DMS153 treated with DMSO at 0.1 percent for 48 hours (cell line): ENCODE measurements around the gene PGA3.
A peak's percentile ranks its signal among the peaks of the same experiment; 100 is the strongest.
"Not testable (repeated sequence)": the region's sequence is repeated elsewhere in the genome, so short reads cannot be mapped to it uniquely, and the experiment has no call there.

Experiments used
- DNase-seq: peaks from one replicate; lab custom pipeline; 2025; ENCODE audit not compliant: unreplicated experiment; lab: John Stamatoyannopoulos, UW

Gene PGA3

GRCh38 chr11:61202950-61203746 lies at the start of gene PGA3:
Gene PGA3, plus strand, starts transcription at chr11:61203515. Its CDS starts 50 bp downstream, at chr11:61203565.
- DNase-seq = not testable (repeated sequence)

- DNase-seq = no peak
Observed at GRCh38 chr11:61153593-61154095, 49.7 kb upstream of the PGA3 start.

- DNase-seq = no peak
Observed at GRCh38 chr11:61154528-61154927, 48.8 kb upstream of the PGA3 start.

GRCh38 chr11:61155312-61155711 lies 48.0 kb upstream of the PGA3 start:
- no peak for DNase-seq

- DNase-seq = no peak
Observed at GRCh38 chr11:61155741-61156140, 47.6 kb upstream of the PGA3 start.

GRCh38 chr11:61157743-61158142 lies 45.6 kb upstream of the PGA3 start:
- DNase-seq = no peak

- no peak for DNase-seq
Observed at GRCh38 chr11:61158691-61159381, 44.5 kb upstream of the PGA3 start.

- no peak for DNase-seq
Observed at GRCh38 chr11:61160487-61161189, 42.7 kb upstream of the PGA3 start.

- DNase-seq = peak; percentile 55
Observed at GRCh38 chr11:61161190-61162091, 41.9 kb upstream of the PGA3 start, which contains the start of gene VPS37C. Gene VPS37C, minus strand, starts transcription at chr11:61161426. Its CDS starts 22,597 bp downstream, at chr11:61138829.

- DNase-seq = no peak
Observed at GRCh38 chr11:61162092-61162941, 41.0 kb upstream of the PGA3 start.

- no peak for DNase-seq
Observed at GRCh38 chr11:61163021-61163420, 40.3 kb upstream of the PGA3 start.

- DNase-seq = no peak
Observed at GRCh38 chr11:61163714-61164605, 39.4 kb upstream of the PGA3 start.

- peak; percentile 42 for DNase-seq
Observed at GRCh38 chr11:61164606-61165424, 38.5 kb upstream of the PGA3 start.

- not testable (repeated sequence) for DNase-seq
Observed at GRCh38 chr11:61165785-61166184, 37.5 kb upstream of the PGA3 start.

- DNase-seq = not testable (repeated sequence)
Observed at GRCh38 chr11:61166331-61166730, 37.0 kb upstream of the PGA3 start.

- no peak for DNase-seq
Observed at GRCh38 chr11:61168042-61168688, 35.1 kb upstream of the PGA3 start.

GRCh38 chr11:61168800-61169199 lies 34.5 kb upstream of the PGA3 start:
- no peak for DNase-seq
